HepG2 (cell line): Measurements from ENCODE around the gene ESYT3.

Experiments used
- ARID3A ChIP-seq: IDR thresholded peaks from 2 replicates; pipeline ENCODE4 v1.6.1; 2012; ENCODE audit warnings: low read depth, low read length, improper control_type of control experiment
- CHCHD3 ChIP-seq: sonication (generic); formaldehyde crosslinking; IDR thresholded peaks from 2 replicates; pipeline ENCODE4 v1.8.0; 2022; ENCODE audit warnings: mild to moderate bottlenecking, missing genetic modification reagents, moderate library complexity
- EZH2 ChIP-seq: conservative IDR thresholded peaks from 2 replicates; pipeline ENCODE4 v1.6.1; 2012; ENCODE audit warnings: mild to moderate bottlenecking, low read depth, low read length, moderate library complexity
- HMGA1 ChIP-seq: sonication (generic); formaldehyde crosslinking; conservative IDR thresholded peaks from 2 replicates; pipeline ENCODE4 v1.4.0; 2020; ENCODE audit warnings: missing genetic modification reagents
- MAX ChIP-seq: IDR thresholded peaks from 2 replicates; pipeline ENCODE4 v1.6.1; 2012; ENCODE audit warnings: inconsistent platforms
- RAD21 ChIP-seq: fragments of 450-650 bp; formaldehyde crosslinking; IDR thresholded peaks from 2 replicates; pipeline ENCODE4 v1.5.0; 2020; ENCODE audit warnings: mild to moderate bottlenecking
- ZNF143 ChIP-seq: sonication (generic); formaldehyde crosslinking; IDR thresholded peaks from 2 replicates; pipeline ENCODE4 v1.4.0; 2020; ENCODE audit warnings: missing genetic modification reagents
- ZNF224 ChIP-seq: sonication (generic); formaldehyde crosslinking; IDR thresholded peaks from 2 replicates; pipeline ENCODE4 v1.5.0; 2020; ENCODE audit warnings: mild to moderate bottlenecking, missing genetic modification reagents
- ZNF598 ChIP-seq: sonication (generic); formaldehyde crosslinking; IDR thresholded peaks from 2 replicates; pipeline ENCODE4 v1.5.1; 2020; ENCODE audit warnings: mild to moderate bottlenecking, missing genetic modification reagents, borderline replicate concordance
- ZNF629 ChIP-seq: sonication (generic); formaldehyde crosslinking; conservative IDR thresholded peaks from 2 replicates; pipeline ENCODE4 v1.5.0; 2020; ENCODE audit warnings: missing genetic modification reagents

GRCh38 chr3:138439646-138440045 lies 5.2 kb downstream of the ESYT3 start:
- TF ChIP-seq ZNF629 (no peak), RAD21 (CRISPR knock-in tag) (no peak), ZNF143 (CRISPR knock-in tag) (no peak), ARID3A (no peak), ZNF598 (CRISPR knock-in tag) (no peak), MAX (no peak), EZH2 (no peak), CHCHD3 (CRISPR knock-in tag) (no peak), HMGA1 (CRISPR knock-in tag) (no peak), ZNF224 (CRISPR knock-in tag) (no peak)
